GM18520 (cell line): ENCODE results near the gene ZNF613.
"Not testable (repeated sequence)": the region's sequence is repeated elsewhere in the genome, so short reads cannot be mapped to it uniquely, and the experiment has no call there.

Experiments used
- ATAC-seq: cut with Tn5 transposase; IDR thresholded peaks from one replicate; pipeline ENCODE4 v1.9.1; 2021; ENCODE audit not compliant: unreplicated experiment

Gene ZNF613

DNA sequence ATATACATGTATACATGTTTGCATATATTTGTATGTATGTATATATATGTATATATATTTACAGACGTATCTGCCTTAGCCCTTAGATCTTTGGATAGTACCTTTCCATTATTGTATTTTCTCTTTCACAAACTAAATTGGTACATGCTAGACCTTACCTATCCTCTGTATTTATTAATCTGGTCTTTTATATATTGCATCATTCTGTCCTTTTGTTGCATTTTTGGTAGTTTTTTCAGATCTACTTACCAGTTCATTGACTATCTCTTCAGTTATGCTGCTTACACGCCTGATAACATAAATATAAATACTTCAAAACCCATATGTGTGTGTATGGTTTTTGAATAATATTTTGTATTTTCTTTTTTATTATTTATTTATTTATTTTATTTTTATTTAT, 11.7 kb downstream of the ZNF613 start:
- no peak for ATAC-seq

DNA sequence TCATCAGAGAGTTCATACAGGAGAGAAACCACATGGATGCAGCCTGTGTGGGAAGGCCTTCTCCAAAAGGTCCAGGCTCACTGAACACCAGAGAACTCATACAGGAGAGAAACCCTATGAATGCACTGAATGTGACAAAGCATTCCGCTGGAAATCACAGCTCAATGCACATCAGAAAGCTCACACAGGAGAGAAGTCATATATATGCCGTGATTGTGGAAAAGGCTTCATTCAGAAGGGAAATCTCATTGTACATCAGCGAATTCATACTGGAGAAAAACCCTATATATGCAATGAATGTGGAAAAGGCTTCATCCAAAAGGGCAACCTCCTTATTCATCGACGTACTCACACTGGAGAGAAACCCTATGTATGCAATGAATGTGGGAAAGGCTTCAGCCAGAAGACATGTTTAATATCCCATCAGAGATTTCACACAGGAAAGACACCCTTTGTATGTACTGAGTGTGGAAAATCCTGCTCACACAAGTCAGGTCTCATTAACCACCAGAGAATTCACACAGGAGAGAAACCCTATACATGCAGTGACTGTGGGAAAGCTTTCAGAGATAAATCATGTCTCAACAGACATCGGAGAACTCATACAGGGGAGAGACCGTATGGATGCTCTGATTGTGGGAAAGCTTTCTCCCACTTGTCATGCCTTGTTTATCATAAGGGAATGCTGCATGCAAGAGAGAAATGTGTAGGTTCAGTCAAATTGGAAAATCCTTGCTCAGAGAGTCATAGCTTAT, 17.7 kb downstream of the ZNF613 start:
- ATAC-seq, result no peak

DNA sequence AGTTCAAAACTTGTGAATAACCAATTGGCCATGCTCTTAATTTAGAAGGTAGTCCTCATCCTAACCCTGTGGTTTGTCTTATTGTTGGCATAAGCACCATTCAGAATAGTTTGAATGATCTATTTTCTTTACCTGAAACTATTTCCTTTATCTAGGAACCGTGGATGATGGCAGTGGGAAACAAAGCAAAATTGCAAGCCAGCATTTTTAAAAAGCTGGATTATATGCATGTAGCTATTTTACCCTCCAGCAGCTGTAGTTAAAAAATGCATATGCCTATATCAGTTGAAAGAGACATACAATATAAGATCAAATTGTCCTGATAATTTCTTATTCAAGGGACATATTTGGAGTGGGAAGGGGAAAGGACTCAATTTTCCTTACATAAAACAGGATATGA, 19.3 kb downstream of the ZNF613 start:
- ATAC-seq, result no peak

DNA sequence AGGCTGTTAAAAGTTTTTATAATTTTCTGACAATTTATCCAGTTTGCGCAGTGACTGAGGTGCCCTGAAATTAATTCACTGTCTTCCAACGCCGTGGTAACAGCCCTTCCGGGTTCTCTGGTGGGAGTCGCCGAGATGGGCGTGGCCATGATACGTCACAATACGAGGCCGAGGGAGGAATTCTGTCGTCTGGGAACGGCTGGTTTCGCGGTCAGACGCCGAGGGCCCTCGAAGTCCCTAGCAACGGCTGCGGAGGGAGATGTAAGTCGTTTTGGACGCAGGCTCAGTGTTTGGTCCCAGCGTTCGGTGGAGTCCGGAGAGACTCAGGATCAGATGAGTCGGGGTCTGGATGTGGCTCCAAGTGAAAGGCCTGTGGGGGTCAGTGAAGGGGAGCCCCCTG, 21.7 kb downstream of the ZNF613 start:
- ATAC-seq, result no peak

DNA sequence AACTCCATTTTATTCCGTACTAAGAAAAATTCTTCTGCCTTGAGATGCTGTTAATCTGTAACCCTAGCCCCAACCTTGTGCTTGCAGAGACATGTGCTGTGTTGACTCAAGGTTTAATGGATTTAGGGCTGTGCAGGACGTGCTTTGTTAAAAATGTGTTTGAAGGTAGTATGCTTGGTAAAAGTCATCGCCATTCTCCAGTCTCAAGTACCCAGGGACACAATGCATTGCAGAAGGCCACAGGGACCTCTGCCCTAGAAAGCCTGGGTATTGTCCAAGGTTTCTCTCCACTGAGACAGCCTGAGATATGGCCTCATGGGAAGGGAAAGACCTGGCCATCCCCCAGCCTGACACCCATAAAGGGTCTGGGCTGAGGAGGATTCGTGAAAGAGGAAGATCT, 30.6 kb downstream of the ZNF613 start:
- ATAC-seq, result not testable (repeated sequence)

DNA sequence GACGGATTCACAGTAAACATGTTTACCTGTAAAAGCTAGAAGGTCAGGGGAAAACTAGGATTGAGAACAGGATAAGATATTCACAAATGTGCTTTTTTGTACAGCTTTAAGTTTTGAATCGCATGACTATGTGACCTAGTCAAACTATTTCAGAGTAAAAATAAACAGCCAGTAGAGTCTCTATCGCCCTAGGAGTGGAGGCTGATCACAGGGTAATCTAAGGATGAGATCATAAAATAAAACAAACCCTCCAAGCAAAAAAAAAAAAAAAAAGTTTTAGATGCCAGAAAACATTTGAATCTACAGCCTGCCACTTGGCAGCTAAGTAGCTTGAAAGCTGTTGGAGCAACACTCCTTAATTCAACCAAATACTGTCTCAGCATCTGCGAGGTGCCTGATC, 32.5 kb downstream of the ZNF613 start:
- no peak for ATAC-seq

DNA sequence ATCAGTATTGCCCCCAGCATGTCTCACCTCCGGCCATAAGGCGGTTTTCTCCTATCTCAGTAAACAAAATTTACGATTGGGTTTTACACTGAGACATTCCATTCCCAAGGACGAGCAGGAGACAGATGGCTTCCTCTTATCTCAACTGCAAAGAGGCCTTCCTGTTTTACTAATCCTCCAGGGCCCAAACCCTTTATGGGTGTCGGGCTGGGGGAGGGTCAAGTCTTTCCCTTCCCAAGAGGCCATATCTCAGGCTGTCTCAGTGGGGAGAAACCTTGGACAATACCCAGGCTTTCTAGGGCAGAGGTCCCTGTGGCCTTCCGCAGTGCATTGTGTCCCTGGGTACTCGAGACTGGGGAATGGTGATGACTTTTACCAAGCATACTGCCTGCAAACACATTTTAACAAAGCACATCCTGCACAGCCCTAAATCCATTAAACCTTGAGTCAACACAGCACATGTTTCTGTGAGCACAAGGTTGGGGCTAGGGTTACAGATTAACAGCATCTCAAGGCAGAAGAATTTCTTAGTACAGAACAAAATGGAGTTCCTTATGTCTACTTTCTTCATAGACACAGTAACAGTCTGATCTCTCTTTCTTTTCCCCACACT, 33.5 kb downstream of the ZNF613 start:
- not testable (repeated sequence) for ATAC-seq

DNA sequence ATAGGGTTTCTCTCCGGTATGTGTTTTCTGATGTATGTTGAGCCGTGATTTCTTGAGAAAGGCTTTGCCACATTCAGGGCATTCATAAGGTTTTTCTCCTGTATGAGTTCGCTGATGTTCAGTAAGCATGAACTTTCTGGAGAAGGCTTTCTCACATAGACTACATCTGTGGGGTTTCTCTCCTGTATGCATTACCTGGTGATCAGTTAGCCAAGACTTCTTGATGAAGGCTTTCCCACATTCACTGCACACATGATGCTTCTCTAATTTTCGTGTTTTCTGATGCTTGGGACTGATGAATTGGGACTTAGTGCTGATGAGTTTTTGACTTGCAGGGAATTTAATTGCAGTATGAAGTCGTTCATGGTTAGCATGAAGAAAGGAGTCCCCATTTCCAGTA, 38.3 kb downstream of the ZNF613 start:
- no peak for ATAC-seq

DNA sequence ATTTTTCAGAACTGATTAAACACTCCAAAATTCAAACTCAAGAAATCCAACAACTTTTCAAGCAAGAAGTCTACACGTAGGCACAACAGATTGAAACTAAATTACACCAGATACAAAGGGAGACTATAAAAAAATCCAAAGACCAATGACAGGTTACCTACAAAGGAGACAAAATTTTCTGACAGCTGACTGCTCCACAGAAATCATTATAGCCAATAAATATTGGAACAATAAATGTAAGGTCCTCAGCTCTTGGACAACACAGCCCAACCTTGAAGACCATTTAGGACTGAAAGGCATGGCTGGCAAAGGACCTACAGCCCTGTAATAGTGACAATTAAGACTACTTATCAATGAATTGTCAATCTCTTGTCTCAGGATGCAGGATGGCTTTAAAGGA, 43.4 kb downstream of the ZNF613 start:
- no peak for ATAC-seq

DNA sequence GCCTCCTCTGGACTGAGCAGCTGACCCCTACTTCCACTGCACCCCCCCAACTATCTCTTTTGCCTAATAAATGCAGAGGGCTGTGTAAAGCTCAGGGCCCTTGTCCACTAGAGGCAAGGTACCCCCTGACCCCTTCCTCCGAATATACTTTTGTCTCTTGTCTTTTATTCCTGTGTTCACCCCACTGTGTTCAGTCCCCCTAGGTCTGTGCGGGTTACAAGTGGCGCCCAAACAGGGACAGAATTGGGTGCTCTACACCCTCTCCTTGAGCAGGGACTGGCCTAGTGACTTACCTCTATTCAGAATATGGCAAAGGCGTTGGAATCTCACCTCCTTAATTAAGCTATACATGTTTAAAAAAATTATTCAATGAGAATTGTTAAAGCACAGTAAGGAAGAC, 44.4 kb downstream of the ZNF613 start:
- ATAC-seq, result no peak

DNA sequence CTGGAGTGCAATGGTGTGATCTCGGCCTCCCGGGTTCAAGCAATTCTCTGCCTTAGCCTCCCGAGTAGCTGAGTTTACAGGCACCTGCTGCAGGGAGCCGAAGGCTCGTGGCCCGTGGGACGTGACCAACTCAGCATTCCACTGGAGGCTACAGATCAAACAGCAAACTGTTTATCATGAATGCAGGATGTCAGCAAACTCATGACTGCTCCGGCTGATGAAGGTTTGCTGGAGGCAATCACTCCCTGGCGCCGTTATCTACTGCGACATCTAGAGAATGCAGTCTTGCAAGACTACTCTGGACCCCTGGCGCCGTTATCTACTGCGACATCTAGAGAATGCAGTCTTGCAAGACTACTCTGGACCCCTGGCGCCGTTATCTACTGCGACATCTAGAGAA, 48.5 kb downstream of the ZNF613 start:
- not testable (repeated sequence) for ATAC-seq

DNA sequence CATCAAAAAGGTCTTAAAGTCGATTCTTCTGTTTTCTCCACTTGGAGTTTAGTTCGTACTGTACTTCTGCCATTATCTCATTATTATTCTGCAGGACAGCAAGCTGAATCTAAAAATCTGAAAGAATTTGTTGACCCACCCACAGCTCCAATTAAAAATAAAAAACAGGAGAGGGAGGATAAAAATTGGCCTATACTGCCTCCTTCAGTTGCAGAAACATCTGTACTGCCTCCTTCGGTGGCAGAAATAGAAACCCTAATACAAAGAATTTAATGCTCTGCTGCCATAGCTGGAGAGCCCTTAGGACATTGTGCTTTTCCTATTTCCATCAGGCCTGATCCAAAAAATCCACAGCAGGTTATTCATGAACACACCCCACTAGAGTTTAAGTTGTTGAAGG, 49.6 kb downstream of the ZNF613 start:
- no peak for ATAC-seq

DNA sequence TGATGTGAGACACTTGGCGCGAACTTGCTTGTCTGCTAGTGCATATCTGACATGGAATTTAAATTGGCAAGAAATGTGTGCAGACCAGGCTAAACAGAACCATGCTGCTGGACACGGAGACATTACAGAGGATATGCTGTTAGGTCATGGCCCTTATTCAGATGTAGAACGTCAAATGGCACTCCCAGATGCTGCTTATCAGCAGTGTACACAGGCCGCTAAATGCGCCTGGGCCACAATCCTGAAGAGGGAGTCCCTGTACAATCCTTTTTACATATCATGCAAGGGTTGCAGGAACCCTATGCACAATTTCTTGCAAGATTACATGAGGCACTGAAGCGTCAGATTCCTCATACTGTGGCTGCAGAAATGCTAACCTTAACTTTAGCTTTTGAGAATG, 50.1 kb downstream of the ZNF613 start:
- no peak for ATAC-seq

DNA sequence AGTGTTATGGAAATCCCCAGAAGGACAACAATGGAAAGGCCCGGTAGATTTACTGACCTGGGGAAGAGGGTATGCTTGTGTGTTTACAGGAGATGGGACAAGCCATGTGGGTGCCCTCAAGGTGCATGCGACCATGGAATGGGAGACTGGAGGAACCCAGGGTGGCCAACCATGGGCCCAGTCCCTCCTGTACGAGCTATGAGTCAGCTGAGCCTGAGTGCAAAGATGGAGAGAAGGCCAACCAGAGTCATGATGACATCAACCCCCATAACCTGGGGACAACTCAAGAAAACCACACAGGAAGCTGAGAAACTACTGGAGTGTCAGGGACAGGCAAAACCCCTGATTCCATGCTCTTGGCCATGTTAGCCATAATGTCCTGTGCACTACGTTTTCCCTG, 51.6 kb downstream of the ZNF613 start:
- ATAC-seq, result no peak

DNA sequence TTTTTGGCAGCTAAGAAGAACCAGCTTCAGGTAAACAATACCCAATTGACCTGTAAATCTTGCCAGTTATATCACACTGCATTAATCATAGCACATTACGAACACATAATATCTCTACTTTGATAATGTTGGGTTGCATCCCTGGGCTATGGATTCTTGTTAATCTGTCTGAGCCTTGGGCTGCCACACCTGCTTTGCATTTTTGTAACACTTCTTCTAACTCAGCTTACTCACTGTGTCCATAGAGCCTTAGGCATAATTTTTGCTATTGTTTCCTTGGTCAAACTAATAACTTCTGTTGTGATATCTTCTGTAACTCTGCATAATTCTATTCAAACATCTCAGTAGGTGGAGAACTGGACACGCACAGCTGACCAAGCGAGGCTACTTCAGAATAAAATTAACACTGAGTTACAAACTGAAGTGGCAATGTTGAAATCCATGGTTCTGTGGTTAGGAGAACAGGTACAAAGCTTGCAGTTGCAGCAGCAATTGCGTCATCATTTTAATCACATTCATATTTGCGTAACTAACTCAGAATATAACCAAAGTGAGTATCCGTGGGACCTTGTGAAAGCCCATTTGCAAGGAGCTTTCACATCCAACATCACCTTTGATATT, 53.0 kb downstream of the ZNF613 start:
- no peak for ATAC-seq

DNA sequence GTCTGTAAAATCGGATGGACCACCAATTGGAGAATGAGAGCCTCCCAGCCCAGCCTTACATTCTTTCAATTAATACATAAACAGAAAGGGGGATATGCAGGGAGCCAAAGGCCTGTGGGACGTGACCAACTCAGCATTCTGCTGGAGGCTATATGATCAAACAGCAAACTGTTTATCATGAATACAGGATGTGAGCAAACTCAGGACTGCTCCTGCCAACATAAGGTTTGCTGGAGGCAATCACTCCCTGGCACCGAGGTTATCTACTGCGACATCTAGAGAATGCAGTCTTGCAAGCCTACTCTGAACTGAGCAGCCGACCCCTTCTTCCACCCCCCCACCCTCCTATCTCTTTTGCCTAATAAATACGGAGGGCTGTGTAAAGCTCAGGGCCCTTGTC, 53.7 kb downstream of the ZNF613 start:
- not testable (repeated sequence) for ATAC-seq

DNA sequence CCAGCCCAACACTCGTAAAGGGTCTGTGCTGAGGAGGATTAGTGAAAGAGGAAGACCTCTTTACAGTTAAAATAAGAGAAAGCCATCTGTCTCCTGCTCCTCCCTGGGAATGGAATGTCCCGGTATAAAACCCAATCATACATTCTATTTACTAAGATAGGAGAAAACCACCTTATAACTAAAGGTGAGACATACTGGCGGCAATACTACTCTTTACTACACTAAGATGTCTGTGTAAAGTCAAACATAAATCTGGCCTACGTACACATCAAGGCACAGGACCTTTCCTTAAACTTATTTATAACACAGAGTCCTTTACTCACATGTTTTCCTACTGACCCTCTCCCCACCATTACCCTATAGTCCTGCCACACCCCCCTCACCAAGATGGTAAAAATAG, 56.1 kb downstream of the ZNF613 start:
- no peak for ATAC-seq

DNA sequence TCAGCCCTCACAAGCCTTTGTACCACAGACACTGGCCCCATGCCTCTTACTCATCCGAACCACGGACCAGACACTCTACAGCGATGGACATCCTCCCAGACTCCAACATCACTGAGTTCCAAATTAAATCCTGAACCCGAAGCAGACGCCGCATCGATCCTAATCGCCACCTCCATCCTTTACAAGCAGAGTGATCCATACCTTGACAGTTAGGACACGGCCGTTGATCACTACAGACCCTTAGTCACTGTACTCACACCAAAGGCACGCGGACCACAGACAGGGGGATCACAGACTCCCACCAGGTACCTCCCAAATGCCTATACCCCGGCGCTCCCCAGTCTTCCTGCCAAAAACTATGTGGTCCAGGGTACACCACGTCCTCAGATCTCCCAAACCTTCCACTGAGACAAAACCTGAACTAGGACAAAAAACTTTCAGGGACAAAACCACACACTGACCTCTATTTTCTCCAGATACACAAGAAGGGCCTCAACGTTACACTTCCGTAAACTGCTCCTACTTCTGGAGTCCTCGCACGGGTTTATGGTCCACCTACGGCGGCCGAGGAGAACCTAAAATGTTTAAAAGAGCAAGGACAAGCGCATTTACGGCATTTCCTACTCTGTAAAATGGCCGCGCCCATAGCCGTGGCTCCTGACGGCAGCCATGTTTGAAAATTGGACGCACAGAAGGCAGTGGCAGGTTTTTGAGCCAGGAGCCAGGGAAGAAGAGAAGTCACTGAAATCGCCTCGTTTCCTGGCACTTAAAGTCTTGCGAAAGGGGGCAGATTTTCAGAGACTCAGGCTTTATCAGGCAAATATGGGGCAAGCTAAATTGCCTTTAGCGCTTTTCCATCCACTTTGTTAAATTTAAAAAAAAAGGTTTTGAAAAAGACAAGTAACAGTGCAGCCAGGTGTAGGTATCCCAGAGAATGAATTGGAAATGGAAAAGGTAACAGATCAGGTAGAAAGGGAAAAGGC, 59.3 kb downstream of the ZNF613 start, which contains the start of gene ZNF350:
ZNF350 (minus strand) TSS at position 532 of the 983 bp plus-strand sequence. CDS start 12,480 bp downstream, outside the sequence.
- peak; percentile 74 for ATAC-seq

DNA sequence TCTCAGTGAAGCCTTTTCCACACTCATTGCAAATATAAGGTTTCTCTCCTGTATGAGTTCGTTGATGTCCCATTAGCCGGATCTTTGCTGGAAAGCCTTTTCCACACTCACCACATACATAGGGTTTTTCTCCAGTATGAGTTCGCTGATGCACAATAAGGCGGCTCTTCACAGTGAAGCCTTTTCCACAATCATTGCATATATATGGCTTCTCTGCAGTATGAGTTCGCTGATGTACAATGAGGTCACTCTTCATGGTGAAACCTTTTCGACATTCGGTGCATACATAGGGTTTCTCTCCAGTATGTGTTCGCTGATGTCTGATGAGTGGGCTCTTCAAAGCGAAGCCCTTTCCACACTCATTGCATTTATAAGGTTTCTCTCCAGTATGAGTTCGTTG, 66.2 kb downstream of the ZNF613 start:
- no peak for ATAC-seq

DNA sequence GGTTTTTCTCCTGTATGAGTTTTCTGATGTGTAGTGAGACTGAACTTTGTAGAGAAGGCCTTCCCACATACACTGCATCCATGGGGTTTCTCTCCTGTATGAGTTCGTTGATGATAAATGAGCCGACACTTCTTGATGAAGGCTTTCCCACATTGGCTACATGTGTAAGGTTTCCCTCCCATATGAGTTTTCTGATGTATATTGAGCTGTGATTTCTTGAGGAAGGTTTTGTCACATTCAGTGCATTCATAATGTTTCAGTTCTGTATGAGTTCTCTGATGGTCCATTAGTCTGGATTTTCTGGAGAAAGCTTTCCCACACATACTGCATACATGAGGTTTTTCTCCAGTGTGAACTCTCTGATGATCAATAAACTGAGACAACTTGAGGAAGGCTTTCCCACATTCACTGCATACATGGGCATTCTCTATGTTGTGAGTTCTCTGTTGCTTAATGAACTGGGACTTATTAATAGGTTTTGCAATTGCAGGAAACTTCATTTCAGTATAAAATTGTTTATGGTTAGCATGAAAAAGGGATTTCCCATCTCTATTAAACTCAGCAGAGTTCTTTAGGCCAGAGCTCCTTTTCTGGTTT, 66.9 kb downstream of the ZNF613 start:
- ATAC-seq, result no peak
